Measurements from ENCODE around the gene PRR5. TPM values are rescaled to one million over a fixed set of nuclear protein-coding genes. Genes with fewer than 3 reads are reported as not detected.

The PRR5 gene
- total and polyA plus RNA-seq, 4 donors: 11.5 to 49.1 (median 19.3) TPM

- peaks cover 0 to under 1% (median 0%) of the 10 kb centered on the region in 4 donors for H3K27me3 ChIP-seq (ENCODE audit: control insufficient read depth in 4 of 4, insufficient read depth in 4 of 4, low read length in 3 of 4)
- H3K9ac ChIP-seq (ENCODE audit: low read depth in 1 of 2, low read length in 2 of 2): no peak overlapping the region
- no peak for DNase-seq (ENCODE audit: low spot score)
- no peaks in the 10 kb centered on the region for H3K9me3 ChIP-seq (ENCODE audit: control insufficient read depth in 4 of 4, low read length in 3 of 4)
- WGBS: 87% methylated on average over 11 of the region's 11 CpGs
- peaks cover 0 to 3% (median 2%) of the 10 kb centered on the region in 4 donors for H3K4me1 ChIP-seq (ENCODE audit: control insufficient read depth in 4 of 4, insufficient read depth in 4 of 4, low read length in 3 of 4)
- H3K36me3 ChIP-seq (ENCODE audit: control insufficient read depth in 4 of 4, insufficient read depth in 3 of 4, low read depth in 1 of 4, low read length in 3 of 4): no peaks in the 10 kb centered on the region
- no peak overlapping the region for H3K4me3 ChIP-seq (ENCODE audit: low read depth in 1 of 3, low read length in 3 of 3)
- TF ChIP-seq REST (IDR thresholded peaks at IDR 0.05) (no peak), RAD21 (IDR thresholded peaks at IDR 0.05) (no peak), CTCF (IDR thresholded peaks at IDR 0.05; ENCODE audit: low read depth, low read length, missing input control) (no peak), GABPA (IDR thresholded peaks at IDR 0.05 in 1 of 2, conservative IDR thresholded peaks at IDR 0.05 in 1 of 2) (no peak)
- peak overlapping the region in 1 of 2 donors; percentile 40 for H3K27ac ChIP-seq (ENCODE audit: low read depth in 1 of 2, low read length in 2 of 2)
Measured at GRCh38 chr22:44682556-44683168, 19.3 kb upstream of the PRR5 start.

GRCh38 chr22:44683237-44683636 is 18.8 kb upstream of the PRR5 start:
- Histone ChIP-seq H3K9me3 (ENCODE audit: control insufficient read depth in 4 of 4, low read length in 3 of 4) (no peaks in the 10 kb centered on the region), H3K9ac (ENCODE audit: low read depth in 1 of 2, low read length in 2 of 2) (no peak overlapping the region), H3K4me3 (ENCODE audit: low read depth in 1 of 3, low read length in 3 of 3) (no peak overlapping the region), H3K27me3 (ENCODE audit: control insufficient read depth in 4 of 4, insufficient read depth in 4 of 4, low read length in 3 of 4) (no peaks in the 10 kb centered on the region), H3K4me1 (ENCODE audit: control insufficient read depth in 4 of 4, insufficient read depth in 4 of 4, low read length in 3 of 4) (peaks cover 0 to 3% (median 2%) of the 10 kb centered on the region in 4 donors), H3K27ac (ENCODE audit: low read depth in 1 of 2, low read length in 2 of 2) (no peak overlapping the region), H3K36me3 (ENCODE audit: control insufficient read depth in 4 of 4, insufficient read depth in 3 of 4, low read depth in 1 of 4, low read length in 3 of 4) (no peaks in the 10 kb centered on the region)
- DNase-seq (ENCODE audit: low spot score): no peak
- 82% methylated on average over 5 of the region's 5 CpGs for WGBS
- TF ChIP-seq ZBTB33 (IDR thresholded peaks at IDR 0.05) (no peak), SP1 (IDR thresholded peaks at IDR 0.05) (no peak), NR2F2 (IDR thresholded peaks at IDR 0.05) (no peak), HNF4G (IDR thresholded peaks at IDR 0.05) (no peak)

GRCh38 chr22:44683881-44684280 is 18.1 kb upstream of the PRR5 start:
- Histone ChIP-seq H3K9me3 (ENCODE audit: control insufficient read depth in 4 of 4, low read length in 3 of 4) (no peaks in the 10 kb centered on the region), H3K4me3 (ENCODE audit: low read depth in 1 of 3, low read length in 3 of 3) (no peak overlapping the region), H3K4me1 (ENCODE audit: control insufficient read depth in 4 of 4, insufficient read depth in 4 of 4, low read length in 3 of 4) (peaks cover 0 to 3% (median 2%) of the 10 kb centered on the region in 4 donors), H3K36me3 (ENCODE audit: control insufficient read depth in 4 of 4, insufficient read depth in 3 of 4, low read depth in 1 of 4, low read length in 3 of 4) (no peaks in the 10 kb centered on the region), H3K9ac (ENCODE audit: low read depth in 1 of 2, low read length in 2 of 2) (no peak overlapping the region), H3K27ac (ENCODE audit: low read depth in 1 of 2, low read length in 2 of 2) (no peak overlapping the region), H3K27me3 (ENCODE audit: control insufficient read depth in 4 of 4, insufficient read depth in 4 of 4, low read length in 3 of 4) (no peaks in the 10 kb centered on the region)
- 86% methylated on average over 8 of the region's 8 CpGs for WGBS
- no peak for DNase-seq (ENCODE audit: low spot score)
- no peak for TF ChIP-seq MAX (IDR thresholded peaks at IDR 0.05)
- TF ChIP-seq REST (IDR thresholded peaks at IDR 0.05): no peak
- no peak for TF ChIP-seq GABPA (IDR thresholded peaks at IDR 0.05 in 1 of 2, conservative IDR thresholded peaks at IDR 0.05 in 1 of 2)
- TF ChIP-seq FOXA2 (IDR thresholded peaks at IDR 0.05): no peak
